ENCODE measurements around the gene DDIT4L. TPM values are rescaled to one million over a fixed set of nuclear protein-coding genes. Genes with fewer than 3 reads are reported as not detected.

DDIT4L gene
- total and polyA plus RNA-seq, 2 of the 8 experiments (the other 6 are each of a cell fraction or from before 2014, with no cell fraction given), result 3.5 to 6.0 TPM

GRCh38 chr4:100162027-100162685, 28.1 kb downstream of the DDIT4L start:
- Histone ChIP-seq H3K18ac (ENCODE audit: extremely low read depth, low read length) (no peak overlapping the region), H3K27ac (ENCODE audit: low read depth, low read length) (no peak overlapping the region), H3K4me3 (ENCODE audit: extremely low read depth in 1 of 4, insufficient read depth in 2 of 4, low read depth in 3 of 4, low read length in 4 of 4) (no peak overlapping the region), H3K4me2 (ENCODE audit: insufficient read depth in 1 of 2, low read depth in 2 of 2, low read length in 2 of 2) (no peak overlapping the region), H3K79me1 (ENCODE audit: low read depth, low read length) (no peaks in the 10 kb centered on the region), H2BK15ac (ENCODE audit: low read length) (no peak overlapping the region), H3K27me3 (replicated peaks in 1 of 4; ENCODE audit: control insufficient read depth in 3 of 4, extremely low read depth in 1 of 4, insufficient read depth in 3 of 4, low read length in 3 of 4) (no peaks in the 10 kb centered on the region), H2AK5ac (ENCODE audit: low read depth, low read length) (no peak overlapping the region), H3K4me1 (replicated peaks in 1 of 4; ENCODE audit: control insufficient read depth in 3 of 4, insufficient read depth in 4 of 4, low read length in 3 of 4) (no peaks in the 10 kb centered on the region; a peak in 1 of 7 replicates), H3K56ac (replicated peaks; ENCODE audit: insufficient read length, low read depth, low read length) (no peak overlapping the region), H2BK12ac (ENCODE audit: low read depth, low read length) (no peak overlapping the region), H3K4ac (replicated peaks; ENCODE audit: insufficient read length, low read depth, low read length) (no peak overlapping the region), H4K8ac (ENCODE audit: extremely low read depth, insufficient read depth, low read length) (no peak overlapping the region), H3K23me2 (ENCODE audit: low read depth, low read length) (no peaks in the 10 kb centered on the region), H3K79me2 (ENCODE audit: control insufficient read depth in 1 of 2, insufficient read depth in 2 of 2, low read length in 2 of 2) (no peaks in the 10 kb centered on the region), H3K36me3 (ENCODE audit: control insufficient read depth in 2 of 4, insufficient read depth in 4 of 4, low read length in 3 of 4) (peaks cover 0 to 3% (median 0%) of the 10 kb centered on the region in 4 experiments; a peak in 1 of 8 replicates), H2BK20ac (ENCODE audit: low read length) (no peak overlapping the region), H3K9ac (replicated peaks in 1 of 4; ENCODE audit: extremely low read depth in 1 of 4, low read depth in 3 of 4, low read length in 3 of 4) (no peak overlapping the region), H4K91ac (replicated peaks; ENCODE audit: insufficient read length, low read length) (no peak overlapping the region), H3K14ac (ENCODE audit: insufficient read length) (no peak overlapping the region), H3K9me3 (ENCODE audit: insufficient read depth in 2 of 2, low read depth in 1 of 2, low read length in 1 of 2) (peaks cover 3 to 7% of the 10 kb centered on the region in 2 experiments; a peak in 1 of 4 replicates), H2BK5ac (ENCODE audit: low read depth, low read length) (no peak overlapping the region), H4K20me1 (replicated peaks in 1 of 2; ENCODE audit: control insufficient read depth in 1 of 2, insufficient read depth in 2 of 2, low read length in 2 of 2) (no peaks in the 10 kb centered on the region), H2AFZ (ENCODE audit: low read length) (no peak overlapping the region), H2BK120ac (replicated peaks; ENCODE audit: low read depth, low read length) (no peak overlapping the region), H3K23ac (ENCODE audit: insufficient read length) (no peak overlapping the region), H4K5ac (ENCODE audit: insufficient read length, low read depth, low read length) (no peak overlapping the region)
- DNase-seq (ENCODE audit: low read depth in 1 of 2, low spot score in 2 of 2) (no peak), FAIRE-seq (no peak)
- ChIA-PET CTCF (ENCODE audit: partially characterized antibody) (interaction anchor here (0.8 kb wide), 1 partner anchor 70 kb away, joined by 3 read pairs; no protein-coding TSS in a partner anchor), POLR2A (ENCODE audit: partially characterized antibody) (no interaction called here)
- 94% methylated on average over 3 of the region's 3 CpGs; no CpG with 5 or more reads in 1 of the 2 experiments for WGBS, 2 experiments (ENCODE audit: extremely low coverage in 1 of 2, insufficient coverage in 1 of 2, insufficient read length in 1 of 2, insufficient replicate concordance in 2 of 2, low coverage in 1 of 2, low lambda C conversion rate in 2 of 2, missing lambda C conversion rate in 1 of 2)
- TF ChIP-seq CHD2 (IDR thresholded peaks at IDR 0.05; ENCODE audit: low read length) (no peak), SIN3A (conservative IDR thresholded peaks at IDR 0.05 in 1 of 2, IDR thresholded peaks at IDR 0.05 in 1 of 2; ENCODE audit: low read depth in 1 of 2, low read length in 2 of 2) (no peak), JUND (IDR thresholded peaks at IDR 0.05; ENCODE audit: low read length) (no peak), YY1 (IDR thresholded peaks at IDR 0.05; ENCODE audit: low read depth, low read length) (no peak), ATF2 (IDR thresholded peaks at IDR 0.05; ENCODE audit: low read length) (no peak)
